K562 (cell line): Measurements from ENCODE around the gene TSPAN1. TPM values are rescaled to one million over a fixed set of nuclear protein-coding genes. Genes with fewer than 3 reads are reported as not detected.

Experiments used
- ARNT ChIP-seq, 2 experiments: fragments of 450-650 bp; IDR thresholded peaks; 2 replicates each; pipeline ENCODE4 v1.6.1; 2016; ENCODE audit warnings: mild to moderate bottlenecking in 1 of 2
- BHLHE40 ChIP-seq: IDR thresholded peaks from 2 replicates; pipeline ENCODE4 v1.6.1; 2011; ENCODE audit warnings: low read length, improper control_type of control experiment
- DDX20 ChIP-seq: fragments of 450-650 bp; IDR thresholded peaks from 2 replicates; pipeline ENCODE4 v1.6.1; 2016; ENCODE audit warnings: missing genetic modification characterization, low read depth, mild to moderate bottlenecking, missing compliant biosample characterization, moderate library complexity
- EP300 ChIP-seq: IDR thresholded peaks from 2 replicates; pipeline ENCODE4 v1.6.1; 2012; ENCODE audit warnings: low read length, improper control_type of control experiment
- EWSR1 ChIP-seq: fragments of 450-650 bp; IDR thresholded peaks from 2 replicates; pipeline ENCODE4 v1.6.1; 2018; ENCODE audit warnings: borderline replicate concordance, mild to moderate bottlenecking, low read depth, moderate library complexity; ENCODE audit not compliant: partially characterized antibody
- IRF9 ChIP-seq: fragments of 450-650 bp; IDR thresholded peaks from 2 replicates; pipeline ENCODE4 v1.6.1; 2016; ENCODE audit warnings: missing biosample characterization, missing genetic modification characterization
- LARP7 ChIP-seq: fragments of 450-650 bp; IDR thresholded peaks from 2 replicates; pipeline ENCODE4 v1.6.1; 2016
- MAFG ChIP-seq: fragments of 450-650 bp; conservative IDR thresholded peaks from 2 replicates; pipeline ENCODE4 v1.6.1; 2016; ENCODE audit warnings: missing genetic modification characterization, missing compliant biosample characterization
- MCM3 ChIP-seq: fragments of 450-650 bp; IDR thresholded peaks from 2 replicates; pipeline ENCODE4 v1.6.1; 2016
- MEF2A ChIP-seq: IDR thresholded peaks from 2 replicates; pipeline ENCODE4 v1.6.1; 2011; ENCODE audit warnings: low read depth, mild to moderate bottlenecking, low read length, moderate library complexity; ENCODE audit not compliant: control insufficient read depth
- MITF ChIP-seq: IDR thresholded peaks from 2 replicates; pipeline ENCODE4 v1.6.1; 2014; ENCODE audit warnings: antibody characterized with exemption
- OTX1 ChIP-seq: fragments of 450-650 bp; formaldehyde crosslinking; IDR thresholded peaks from 2 replicates; pipeline ENCODE4 v1.4.0; 2022; ENCODE audit warnings: mild to moderate bottlenecking
- SMARCE1 ChIP-seq: fragments of 450-650 bp; IDR thresholded peaks from 2 replicates; pipeline ENCODE4 v1.7.1; 2016; ENCODE audit warnings: mild to moderate bottlenecking
- THRB ChIP-seq: fragments of 450-650 bp; formaldehyde crosslinking; conservative IDR thresholded peaks from 2 replicates; pipeline ENCODE4 v1.4.0; 2022; ENCODE audit warnings: mild to moderate bottlenecking, missing genetic modification characterization
- ZBTB8A ChIP-seq: fragments of 450-650 bp; IDR thresholded peaks from 2 replicates; pipeline ENCODE4 v1.6.1; 2018; ENCODE audit warnings: mild to moderate bottlenecking, moderate library complexity; ENCODE audit not compliant: partially characterized antibody
- ZFP1 ChIP-seq: fragments of 450-650 bp; formaldehyde crosslinking; IDR thresholded peaks from 2 replicates; pipeline ENCODE4 v1.4.0; 2020; ENCODE audit warnings: mild to moderate bottlenecking, mixed read lengths
- ZNF324 ChIP-seq: fragments of 250-450 bp; sonication (Bioruptor Pico); IDR thresholded peaks from 2 replicates; pipeline ENCODE4 v1.4.0; 2020; ENCODE audit warnings: mild to moderate bottlenecking
- ZNF436 ChIP-seq: fragments of 250-450, 450-650 bp; sonication (Bioruptor Pico); formaldehyde crosslinking; IDR thresholded peaks from 2 replicates; pipeline ENCODE4 v1.7.0; 2020; ENCODE audit warnings: mild to moderate bottlenecking
- ZNF609 ChIP-seq: sonication (generic); formaldehyde crosslinking; IDR thresholded peaks from 2 replicates; pipeline ENCODE4 v1.8.1; 2023; ENCODE audit warnings: missing genetic modification reagents, mild to moderate bottlenecking, borderline replicate concordance
- ZNF696 ChIP-seq: fragments of 250-450 bp; sonication (Bioruptor Pico); conservative IDR thresholded peaks from 2 replicates; pipeline ENCODE4 v1.4.0; 2020; ENCODE audit warnings: mild to moderate bottlenecking, moderate library complexity
- polyA plus RNA-seq, 8 experiments: library from polyadenylated mRNA; depleted of rRNA in 4 of 8; stranded (reverse) in 5 of 8; unstranded in 3 of 8; fragments of >200 nt; fragmentation: Nextera tagmentation in 2 of 8; fragmentation: Illumina TruSeq in 1 of 8; extraction: Ambion mirVana in 2 of 8; extraction: Trizol in 1 of 8; gene quantifications; 2 replicates each; pipeline versions ENCODE4 v1.2.1 to v1.2.3, GENCODE V29; 2011 to 2014; ENCODE audit warnings: inconsistent platforms in 1 of 8, missing spikeins in 1 of 8
- total RNA-seq, 7 experiments: library from RNA; depleted of rRNA in 6 of 7; stranded (reverse); fragments of >200 nt in 6 of 7; fragmentation: Illumina TruSeq in 2 of 7; extraction: Trizol in 2 of 7; gene quantifications; 2 replicates each; pipeline versions ENCODE4 v1.2.1 to v1.2.3, GENCODE V29; 2011 to 2021; ENCODE audit warnings: low replicate concordance in 1 of 7
- TF ChIP-seq, protein P1 (sequence below): sonication (generic); formaldehyde crosslinking; IDR thresholded peaks from 2 replicates; pipeline ENCODE4 v1.8.1; 2023; ENCODE audit warnings: mild to moderate bottlenecking, missing genetic modification reagents

The TSPAN1 gene
- total and polyA plus RNA-seq, 9 of the 15 experiments (the other 6 are each of a cell fraction or from before 2014, with no cell fraction given), result 0.58 TPM; not detected in 8

DNA sequence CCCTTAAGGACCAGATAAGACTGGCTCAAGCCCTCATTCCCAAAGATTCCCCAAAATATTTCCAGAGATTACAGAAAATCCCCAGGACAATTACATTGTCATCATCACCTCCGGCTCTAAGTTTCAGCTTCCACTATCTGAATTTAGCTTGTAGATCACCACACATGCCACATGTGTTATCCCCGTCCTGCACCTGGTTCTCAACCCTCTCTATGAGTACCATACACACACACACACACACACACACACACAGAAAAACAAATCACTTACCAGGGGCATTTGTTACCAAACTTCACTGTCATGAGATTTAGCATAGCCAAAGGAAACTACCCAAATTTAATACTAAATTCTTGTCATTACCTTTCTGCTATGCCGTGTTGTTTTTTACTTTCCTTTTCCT, 15.4 kb upstream of the TSPAN1 start (continued):
- no peak for TF ChIP-seq ZNF609 (CRISPR knock-in tag)
- 0 out of 2 replicates have a peak, but pooled peaks have one; percentile 44 for TF ChIP-seq OTX1
- no peak for TF ChIP-seq EWSR1
- TF ChIP-seq ZNF696 (CRISPR knock-in tag), result no peak
- TF ChIP-seq ZNF436, result no peak
- peak; percentile 80; the same call in 1 of the 2 replicates for TF ChIP-seq SMARCE1
- peak; percentile 51; the same call in 1 of the 2 replicates for TF ChIP-seq EP300
- TF ChIP-seq MITF, result no peak
- no peak for TF ChIP-seq ZFP1
- TF ChIP-seq LARP7, result no peak
- TF ChIP-seq IRF9 (tag), result no peak
- no peak for TF ChIP-seq MAFG
- TF ChIP-seq MEF2A, result no peak
- TF ChIP-seq ZBTB8A, result no peak
- 0 out of 4 replicates have a peak, but pooled peaks of 1 of the 2 experiments have one; percentile 26 for TF ChIP-seq ARNT (IDR thresholded peaks at IDR 0.05)
- TF ChIP-seq, protein P1, sequence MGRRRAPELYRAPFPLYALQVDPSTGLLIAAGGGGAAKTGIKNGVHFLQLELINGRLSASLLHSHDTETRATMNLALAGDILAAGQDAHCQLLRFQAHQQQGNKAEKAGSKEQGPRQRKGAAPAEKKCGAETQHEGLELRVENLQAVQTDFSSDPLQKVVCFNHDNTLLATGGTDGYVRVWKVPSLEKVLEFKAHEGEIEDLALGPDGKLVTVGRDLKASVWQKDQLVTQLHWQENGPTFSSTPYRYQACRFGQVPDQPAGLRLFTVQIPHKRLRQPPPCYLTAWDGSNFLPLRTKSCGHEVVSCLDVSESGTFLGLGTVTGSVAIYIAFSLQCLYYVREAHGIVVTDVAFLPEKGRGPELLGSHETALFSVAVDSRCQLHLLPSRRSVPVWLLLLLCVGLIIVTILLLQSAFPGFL (CRISPR knock-in tag), result no peak
- 0 out of 2 replicates have a peak, but pooled peaks have one; percentile 42 for TF ChIP-seq THRB (CRISPR knock-in tag)
- TF ChIP-seq DDX20 (tag), result no peak
- TF ChIP-seq BHLHE40, result 0 out of 2 replicates have a peak, but pooled peaks have one; percentile 19
- no peak for TF ChIP-seq ZNF324
- TF ChIP-seq MCM3, result no peak
